Placental pericyte (primary cell): ENCODE measurements around the gene TMEM26. TPM values are rescaled to one million over a fixed set of nuclear protein-coding genes. Genes with fewer than 3 reads are reported as not detected.

Experiments used
- total RNA-seq: library from RNA; depleted of rRNA; stranded (reverse); fragments of >200 nt; gene quantifications from 2 replicates; pipeline ENCODE4 v1.2.3, GENCODE V29; 2012

The TMEM26 gene
- 1.1 and 6.2 TPM in 2 replicates for total RNA-seq

DNA sequence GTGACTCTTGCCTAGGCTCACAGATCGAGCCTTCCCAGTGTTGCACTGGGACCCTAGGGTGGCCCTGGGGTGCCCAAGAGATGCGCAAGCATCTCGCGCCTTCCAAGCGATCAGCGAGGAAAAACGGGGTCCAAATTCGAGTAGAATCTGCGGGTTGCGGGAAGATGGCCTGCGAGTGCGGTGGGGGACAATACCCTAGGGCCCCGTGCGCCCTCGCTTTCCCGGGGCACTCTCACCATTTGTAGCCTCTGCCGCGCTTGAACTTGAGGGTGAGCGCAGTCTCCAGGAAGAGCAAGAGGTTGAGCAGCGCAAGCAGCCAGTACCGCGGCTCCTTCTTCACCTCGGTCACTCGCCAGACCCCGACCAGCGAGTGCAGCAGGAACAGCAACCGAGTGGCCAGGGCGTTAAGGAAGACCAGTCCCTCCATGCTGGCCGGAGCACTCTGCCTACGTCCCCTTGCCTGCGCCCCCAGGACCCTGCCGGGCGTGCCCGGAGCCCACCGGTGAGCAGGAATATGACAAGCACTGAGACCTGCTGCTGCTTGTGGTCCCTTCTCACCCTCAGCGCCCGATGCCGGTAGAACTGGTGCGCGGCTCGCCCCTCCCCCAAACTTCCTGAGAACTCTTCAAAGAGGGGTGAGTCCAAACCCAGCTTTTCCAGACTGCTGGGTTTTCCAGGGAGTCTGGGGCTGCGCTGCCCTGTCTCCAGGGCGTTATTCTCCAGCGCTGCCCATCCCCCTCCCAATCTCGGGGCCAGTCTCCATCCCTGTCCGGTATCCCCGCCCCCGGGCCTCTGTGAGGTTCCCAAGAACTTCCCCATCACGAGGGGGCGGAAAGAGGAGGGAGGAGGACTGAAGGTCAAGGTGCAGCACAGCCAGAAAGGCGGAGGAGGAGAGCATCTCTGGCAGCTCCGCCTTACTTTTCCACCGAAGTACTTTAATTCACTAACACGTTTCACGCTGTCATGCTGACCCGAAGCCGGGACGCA, at the start of gene TMEM26:
Gene TMEM26, minus strand, starts transcription at position 727 of the 987 bp plus-strand sequence. Its CDS starts 300 bp downstream, at position 427.

Other genes starting within 250 kb of the TMEM26 start
- gene CABCOCO1, start 209.5 kb upstream of the TMEM26 start, total RNA-seq = 0.14 and 0.22 TPM in 2 replicates